Medulla oblongata (tissue), 1 donor: ENCODE data around the gene USP35.
"Not testable (repeated sequence)": the region's sequence is repeated elsewhere in the genome, so short reads cannot be mapped to it uniquely, and the experiment has no call there.

ENCODE experiments used
- DNase-seq: peaks from one replicate; pipeline ENCODE4 v3.0.0-alpha.2; 2015; ENCODE audit errors: extremely low spot score

The USP35 gene

DNA sequence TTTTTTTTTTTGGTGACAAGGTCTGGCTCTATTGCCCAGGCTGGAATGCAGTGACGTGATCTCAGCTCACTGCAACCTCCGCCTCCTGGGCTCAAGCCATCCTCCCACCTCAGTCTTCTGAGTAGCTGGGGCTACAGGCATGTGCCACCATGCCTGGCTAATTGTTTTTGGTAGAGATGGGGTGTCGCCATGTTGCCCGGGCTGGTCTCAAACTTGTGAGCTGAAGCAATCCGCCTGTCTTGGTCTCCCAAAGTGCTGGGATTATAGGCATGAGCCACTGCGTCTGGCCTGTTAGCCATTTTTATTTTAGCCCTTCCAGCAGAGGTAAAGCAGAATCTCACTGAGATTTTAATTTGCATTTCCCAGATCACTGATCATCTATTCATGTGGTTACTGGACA, 44.3 kb downstream of the USP35 start:
- DNase-seq: not testable (repeated sequence)

DNA sequence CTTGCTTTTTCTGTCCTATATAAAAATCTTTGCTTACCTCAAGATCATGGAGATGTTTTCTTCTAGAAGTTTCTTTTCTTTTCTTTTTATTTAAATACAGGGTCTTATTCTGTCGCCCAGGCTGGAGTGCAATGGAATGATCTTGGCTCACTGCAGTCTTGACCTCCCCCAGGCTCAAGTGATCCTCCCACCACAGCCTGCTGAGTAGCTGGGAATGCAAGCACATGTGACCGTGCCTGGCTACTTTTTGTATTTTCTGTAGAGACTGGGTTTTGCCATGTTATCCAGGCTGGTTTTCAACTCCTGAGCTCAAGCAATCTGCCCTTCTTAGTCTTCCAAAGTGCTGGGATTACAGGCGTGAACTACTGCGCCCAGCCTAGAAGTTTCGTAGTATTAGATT, 45.3 kb downstream of the USP35 start:
- DNase-seq: no peak

DNA sequence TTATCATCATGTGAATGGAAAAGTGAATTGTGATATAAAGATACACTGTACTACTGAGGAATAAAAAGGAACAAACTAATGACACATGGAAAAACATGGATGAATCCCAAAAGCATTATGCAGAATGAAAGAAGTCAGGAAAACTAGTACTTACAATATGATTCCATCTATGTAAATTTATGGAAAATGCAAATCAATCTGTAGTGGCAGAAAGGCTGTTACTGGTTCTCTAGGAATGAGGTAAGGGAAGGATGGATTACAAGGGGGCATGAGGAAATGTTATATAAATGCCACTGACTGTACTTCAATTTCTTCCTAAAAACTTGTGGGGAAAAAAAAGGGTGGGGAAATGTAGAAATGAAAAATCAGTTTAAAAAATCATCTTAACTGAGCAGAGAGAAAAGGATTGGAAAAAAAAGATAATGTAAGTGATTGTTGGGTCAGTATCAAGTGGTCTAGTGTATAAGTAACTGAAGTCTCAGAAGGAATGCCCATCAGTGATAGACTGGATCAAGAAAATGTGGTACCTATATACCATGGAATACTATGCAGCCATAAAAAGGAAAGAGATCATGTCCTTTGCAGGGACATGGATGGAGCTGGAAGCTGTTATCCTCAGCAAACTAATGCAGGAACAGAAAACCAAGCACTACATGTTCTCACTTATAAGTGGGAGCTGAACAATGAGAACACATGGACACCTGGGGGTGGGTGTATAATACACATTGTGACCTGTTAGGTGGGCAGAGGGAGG, 48.8 kb downstream of the USP35 start:
- DNase-seq: no peak

DNA sequence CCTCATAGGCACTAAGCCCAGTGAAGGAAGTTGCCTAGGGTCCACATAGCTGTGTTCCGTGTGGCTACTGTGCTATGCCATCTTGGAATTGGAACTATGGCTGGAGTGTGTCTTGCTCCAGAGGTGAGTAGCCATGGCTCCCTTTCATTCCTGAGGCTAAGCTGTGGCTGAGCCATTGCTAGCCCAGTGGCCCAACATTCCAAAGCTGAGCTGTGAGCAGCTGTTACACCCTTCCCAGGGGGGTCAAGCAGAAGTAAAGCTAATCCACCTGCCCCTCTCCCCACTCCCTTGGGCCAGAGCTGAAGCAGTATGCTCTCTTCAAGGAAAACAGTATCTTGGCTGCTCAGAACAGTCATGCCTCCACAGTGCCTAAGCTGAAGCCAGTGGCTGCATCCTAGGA, 51.1 kb downstream of the USP35 start:
- no peak for DNase-seq

DNA sequence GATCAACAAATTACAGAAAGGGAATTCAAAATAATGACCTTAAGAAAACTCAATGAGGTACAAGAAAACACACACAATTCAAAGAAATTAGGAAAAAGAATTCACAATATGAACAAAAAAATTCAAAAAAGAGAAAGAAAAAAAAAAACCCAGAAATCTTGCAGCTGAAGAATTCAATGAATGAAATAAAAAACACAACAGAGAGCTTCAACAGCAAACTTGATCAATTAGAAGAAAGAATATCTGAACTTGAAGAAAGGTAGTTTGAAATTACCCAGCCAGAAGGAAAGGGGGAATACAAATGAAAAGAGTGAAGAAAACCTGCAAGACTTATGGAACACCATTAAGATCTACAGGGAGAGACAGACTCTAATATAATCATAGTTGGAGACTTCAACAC, 52.8 kb downstream of the USP35 start:
- DNase-seq: no peak

DNA sequence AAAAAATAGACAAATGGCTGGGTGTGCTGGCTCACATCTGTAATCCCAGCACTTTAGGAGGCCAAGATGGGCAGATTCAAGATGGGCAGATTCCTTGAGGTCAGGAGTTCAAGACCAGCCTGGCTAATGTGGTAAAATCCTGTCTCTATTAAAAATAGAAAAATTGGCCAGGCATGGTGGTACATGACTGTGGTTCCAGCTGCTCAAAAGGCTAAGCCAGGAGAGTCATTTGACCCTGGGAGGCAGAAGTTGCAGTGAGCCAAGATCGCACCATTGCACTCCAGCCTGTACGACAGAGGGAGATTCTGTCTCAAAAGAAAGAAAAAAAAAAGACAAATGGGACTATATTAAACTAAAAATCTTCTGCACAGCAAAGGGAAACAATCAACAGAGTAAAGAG, 55.4 kb downstream of the USP35 start:
- no peak for DNase-seq

DNA sequence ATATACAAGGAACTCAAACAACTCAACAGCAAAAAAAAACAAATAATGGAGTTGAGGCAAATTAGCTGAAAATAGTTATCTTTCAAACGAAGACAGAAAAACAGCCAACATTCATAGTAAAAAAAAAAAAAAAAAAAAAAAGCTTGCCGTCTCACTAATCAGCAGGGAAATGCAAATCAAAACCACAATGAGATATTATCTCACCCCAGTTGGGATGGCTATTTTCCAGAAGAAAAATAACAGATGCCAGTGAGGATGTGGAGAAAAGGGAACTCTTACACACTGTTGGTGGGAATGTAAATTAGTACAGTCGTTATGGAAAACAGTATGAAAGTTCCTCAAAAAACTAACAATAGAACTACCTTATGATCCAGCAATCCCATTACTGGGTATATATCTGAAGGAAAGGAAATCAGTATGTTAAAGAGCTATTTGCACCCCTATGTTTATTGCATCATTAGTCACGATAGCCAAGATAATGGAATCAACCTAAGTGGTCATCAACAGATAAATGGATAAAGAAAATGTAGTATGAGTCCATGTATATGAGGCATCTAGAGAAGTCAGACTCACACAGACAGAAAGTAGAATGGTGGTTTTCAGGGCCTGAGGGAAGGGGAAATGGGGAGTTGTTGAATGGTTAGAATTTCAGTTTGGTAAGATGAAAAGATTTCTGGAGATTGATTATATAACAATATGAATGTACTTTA, 56.0 kb downstream of the USP35 start:
- no peak for DNase-seq

DNA sequence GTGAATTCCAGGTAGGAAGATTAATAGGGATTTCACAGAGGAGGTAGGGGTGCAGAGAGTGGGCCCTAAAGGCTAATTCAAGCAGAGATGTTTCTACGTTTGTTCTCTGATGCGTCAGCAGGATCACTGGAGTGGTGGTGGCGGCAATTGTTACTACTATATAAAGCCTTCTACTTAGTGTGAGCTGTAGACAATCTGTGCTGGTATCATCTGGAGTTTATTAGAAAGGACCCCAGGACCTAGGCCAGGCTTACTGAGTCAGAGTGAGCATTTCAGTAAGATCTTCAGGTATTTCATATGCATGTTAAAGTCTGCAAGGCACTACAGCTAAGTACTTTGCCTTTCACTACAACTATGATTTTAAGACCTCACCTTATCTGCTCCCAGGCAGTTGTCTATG, 59.5 kb downstream of the USP35 start:
- DNase-seq: no peak

DNA sequence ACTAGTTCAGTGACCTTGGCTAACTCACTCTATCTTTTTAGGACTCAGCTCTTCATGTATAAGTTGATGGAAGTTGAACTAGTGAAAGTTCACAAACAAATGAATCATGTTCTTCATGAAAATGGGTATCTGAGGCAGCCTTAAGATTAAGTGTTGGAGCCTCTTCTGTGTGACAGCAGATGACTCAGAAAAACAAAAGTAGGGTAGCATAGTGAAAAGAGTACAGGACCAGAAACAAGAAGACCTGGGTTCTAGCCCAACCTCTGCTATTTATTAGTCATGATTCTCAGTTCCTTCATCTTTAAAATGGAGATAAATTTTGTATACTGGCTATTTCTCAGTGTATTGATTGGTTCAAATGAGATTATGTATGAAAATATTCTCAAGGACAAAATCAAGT, 60.2 kb downstream of the USP35 start:
- no peak for DNase-seq

DNA sequence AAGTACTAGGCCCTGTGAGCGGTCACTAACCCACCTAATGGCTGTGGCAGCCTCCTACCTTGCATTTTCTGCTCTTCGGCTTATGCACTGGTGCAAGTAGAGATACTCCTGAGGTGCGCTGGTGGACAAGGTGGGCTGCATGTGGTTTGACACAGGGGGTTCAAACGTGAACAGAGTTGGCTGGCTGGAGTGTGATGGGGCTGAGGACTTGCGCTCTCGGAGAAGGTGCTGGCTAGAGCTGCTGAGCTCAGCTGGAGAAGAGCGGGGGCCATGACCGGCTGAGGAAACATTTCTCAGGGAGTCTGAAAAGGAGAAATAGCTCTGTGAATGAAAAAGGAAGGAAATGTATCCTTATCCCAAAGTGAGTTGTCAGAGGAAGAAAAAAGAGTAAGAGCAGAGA, 61.4 kb downstream of the USP35 start:
- no peak for DNase-seq

DNA sequence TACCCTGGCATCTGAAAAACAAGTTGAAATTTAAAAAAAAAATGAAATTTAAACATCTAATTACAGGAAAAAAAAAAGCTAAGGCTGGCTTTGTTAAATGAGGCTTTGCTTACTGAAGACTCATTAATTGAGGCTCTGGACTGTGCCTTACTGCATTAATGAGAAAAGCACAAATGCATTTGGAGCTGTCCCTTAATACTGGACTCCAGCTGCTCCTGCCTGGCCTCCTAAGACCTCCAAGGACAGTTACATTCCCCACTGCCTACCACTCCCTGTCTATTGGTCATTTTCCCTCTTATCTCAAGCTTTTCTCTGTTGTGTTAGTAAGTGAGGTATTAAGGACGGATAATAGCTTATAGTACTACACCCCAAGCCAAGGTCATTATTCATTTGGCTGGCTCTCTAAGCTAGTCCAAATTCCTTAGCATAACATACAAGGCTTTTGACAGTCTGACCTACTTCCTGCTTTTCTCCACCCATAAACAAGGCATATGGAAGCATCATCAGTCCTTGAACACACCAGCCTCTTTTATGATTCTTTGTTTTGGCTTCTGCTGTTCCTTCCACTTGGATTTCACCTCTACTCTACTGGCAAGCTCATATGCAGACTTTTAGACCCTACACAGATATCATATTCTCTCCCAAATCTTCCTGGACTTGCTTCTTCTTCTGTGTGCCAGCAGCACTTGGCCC, 62.5 kb downstream of the USP35 start:
- DNase-seq: no peak

DNA sequence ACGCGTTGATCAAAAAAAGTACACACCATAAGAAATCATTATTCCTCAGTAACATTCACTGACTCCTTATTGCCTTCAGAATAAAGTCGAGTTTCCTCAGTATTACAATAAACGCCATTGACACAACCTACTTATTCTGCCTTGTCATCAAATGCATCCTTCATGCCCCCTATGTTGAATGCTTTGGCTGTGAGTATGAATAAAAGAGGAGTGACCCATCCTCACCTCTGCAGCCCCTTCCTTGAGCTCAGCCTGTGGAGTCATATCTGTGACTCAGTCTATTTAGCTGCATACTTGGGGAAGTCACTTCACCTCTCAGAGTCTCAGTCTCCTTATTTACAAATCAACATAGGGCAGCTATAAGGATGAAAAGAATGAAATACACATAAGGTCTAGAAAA, 65.1 kb downstream of the USP35 start:
- DNase-seq: no peak

DNA sequence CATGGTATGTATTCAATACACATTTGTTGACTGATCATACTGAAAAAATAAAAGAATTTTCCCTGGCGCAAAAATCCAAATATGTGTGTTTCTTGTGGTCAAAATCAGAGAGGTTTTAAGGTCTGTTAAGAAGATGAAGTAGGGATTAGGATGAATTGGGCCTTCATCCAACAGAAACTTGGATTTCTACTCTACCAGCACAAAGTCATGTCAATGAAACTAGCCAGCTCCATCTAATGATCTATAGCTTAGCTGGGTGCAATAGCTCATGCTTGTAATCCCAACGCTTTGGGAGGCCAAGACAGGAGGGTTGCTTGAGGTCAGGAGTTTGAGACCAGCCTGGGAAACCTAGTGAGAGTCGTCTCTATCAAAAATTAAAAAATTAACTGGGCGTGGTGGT, 65.5 kb downstream of the USP35 start:
- no peak for DNase-seq

DNA sequence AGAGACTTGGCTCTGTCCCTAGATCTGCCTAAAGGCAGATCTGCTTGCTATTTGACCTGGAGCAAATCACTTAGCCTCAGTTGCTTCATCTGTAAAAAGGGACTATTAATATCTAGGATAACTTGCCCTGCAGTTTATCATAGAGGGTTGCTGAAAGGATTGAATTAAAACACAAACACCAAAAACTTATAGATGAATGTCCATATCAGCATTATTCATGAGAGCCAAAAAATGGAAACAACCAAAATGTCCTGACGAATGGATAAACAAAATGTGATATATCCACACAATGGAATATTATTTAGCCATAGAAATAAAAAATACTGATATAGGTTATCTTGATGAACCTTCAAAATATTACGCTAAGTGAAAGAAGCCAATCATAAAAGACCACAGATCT, 67.2 kb downstream of the USP35 start:
- DNase-seq: no peak

DNA sequence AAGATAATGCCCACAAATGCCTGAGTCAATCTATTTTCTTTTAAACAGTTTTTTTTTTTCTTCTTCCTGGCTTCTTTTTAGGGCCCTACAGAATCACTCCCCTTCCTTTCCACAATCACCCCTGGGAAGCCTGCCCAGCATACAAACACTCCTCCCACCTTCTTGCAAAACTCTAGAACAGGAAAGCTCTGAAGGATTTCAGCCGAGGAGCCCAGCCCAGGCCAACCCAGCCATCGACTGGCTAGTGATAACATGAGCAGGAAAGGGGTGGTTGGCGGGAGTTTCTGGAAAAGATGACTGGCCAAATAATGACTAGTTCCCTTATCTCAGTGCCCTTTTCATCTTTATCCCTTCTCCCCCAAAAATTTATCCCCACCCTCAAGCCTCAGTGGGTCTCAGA, 68.2 kb downstream of the USP35 start:
- peak; percentile 64 for DNase-seq

DNA sequence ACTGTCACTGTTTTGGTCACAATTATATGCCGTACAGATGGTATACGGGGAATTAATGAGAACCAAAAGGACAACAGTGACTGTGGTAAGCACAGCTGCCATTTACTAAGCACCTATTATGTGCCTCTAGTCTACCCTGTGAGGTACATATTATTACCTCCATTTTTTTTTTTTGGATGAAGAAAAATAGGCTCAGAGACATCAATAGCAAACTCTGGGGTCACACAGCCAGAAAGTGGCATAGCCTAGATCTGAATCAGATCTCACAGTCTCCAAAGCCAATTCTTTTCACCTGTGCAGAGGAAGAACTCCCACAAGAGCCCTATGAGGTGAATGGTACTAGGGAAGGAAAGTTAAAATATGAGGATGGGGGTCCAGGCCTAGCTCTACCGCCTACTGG, 68.9 kb downstream of the USP35 start:
- no peak for DNase-seq

DNA sequence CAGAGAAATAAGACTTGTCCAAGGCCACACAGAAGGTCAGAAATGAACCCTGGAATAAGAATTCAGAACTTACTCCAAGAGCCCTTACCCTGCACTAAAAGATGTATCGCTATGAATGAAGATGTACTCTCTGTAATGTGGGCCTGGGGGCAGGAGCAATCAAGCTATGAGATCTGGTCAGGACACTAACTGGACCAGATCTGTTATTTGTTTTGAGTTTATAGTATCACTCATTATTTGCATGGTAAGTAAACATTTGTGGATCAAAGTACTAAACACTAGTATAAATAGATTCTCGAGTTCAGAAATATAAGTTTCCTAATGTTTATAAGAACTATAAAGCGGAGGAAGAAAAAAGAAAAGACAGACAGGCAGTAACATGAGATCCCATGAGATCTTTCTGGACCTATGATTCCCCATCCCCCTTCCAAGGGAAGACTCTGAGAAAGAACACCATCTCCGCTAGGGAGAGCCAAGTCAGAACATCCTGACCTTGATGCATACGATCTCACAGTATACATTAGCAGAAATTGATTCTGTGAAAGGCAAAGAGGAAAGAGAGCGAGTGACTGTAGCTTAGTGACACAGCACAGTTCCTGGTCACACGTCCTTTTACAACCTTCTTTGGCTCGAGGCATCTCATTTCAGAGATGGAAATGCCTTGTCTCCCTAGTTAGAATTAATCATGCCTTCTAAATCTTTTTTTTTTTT, 71.2 kb downstream of the USP35 start:
- no peak for DNase-seq

DNA sequence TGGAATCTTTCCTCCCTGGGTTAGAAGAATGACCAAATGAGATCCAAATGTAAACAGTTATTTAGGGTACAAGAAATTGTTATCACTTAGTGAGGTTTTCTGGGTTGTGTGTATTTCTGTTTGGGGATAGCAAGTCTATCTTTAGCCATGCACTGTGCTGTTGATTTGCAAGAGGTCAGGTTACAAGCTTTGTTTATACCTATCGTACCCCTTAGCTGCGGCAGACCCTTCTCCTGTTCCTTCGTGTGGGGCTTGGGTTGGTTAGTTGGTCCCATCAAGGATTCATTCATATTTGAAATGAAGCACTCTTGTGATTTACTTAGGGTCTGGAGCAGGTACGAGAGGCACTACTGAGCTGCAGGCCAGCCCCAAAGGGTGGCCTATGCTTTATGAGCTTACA, 72.6 kb downstream of the USP35 start:
- DNase-seq: no peak

DNA sequence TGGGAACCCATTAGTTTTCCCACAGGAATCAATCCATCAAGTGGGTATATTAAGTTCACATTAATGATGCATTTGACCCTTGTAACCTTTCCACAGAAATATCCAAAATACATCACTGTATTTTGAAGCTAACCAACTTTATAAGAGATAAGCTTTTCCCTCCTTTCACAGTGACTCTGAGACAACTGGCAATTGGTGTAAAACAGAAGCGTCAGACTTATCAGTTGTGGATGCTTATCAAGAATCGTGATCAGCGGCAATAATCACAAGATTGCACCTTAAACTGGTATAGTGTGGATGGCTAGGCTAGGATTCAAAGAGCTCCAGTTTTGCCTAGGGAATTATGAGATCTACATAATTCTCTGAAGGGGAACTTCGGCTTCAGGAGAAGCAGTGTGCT, 73.1 kb downstream of the USP35 start:
- no peak for DNase-seq

DNA sequence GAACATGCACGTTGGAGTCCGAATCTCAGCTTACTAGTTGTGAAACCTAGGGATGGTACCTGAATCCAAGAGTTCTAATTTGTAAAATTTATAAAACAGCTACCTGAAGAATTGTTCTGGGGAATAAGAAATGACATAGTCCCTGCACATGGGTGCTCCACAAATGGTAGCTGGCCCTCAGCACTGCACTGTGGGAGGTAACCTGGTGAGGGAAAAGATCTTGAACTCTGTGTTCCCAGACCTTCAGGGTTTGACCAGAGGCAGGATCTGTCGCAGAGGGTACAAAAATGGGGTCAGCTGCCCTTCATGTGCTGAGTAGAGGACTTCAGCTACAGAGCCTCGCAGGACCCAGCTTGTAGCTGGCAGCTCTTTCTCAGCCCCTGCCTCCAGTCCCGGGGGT, 73.5 kb downstream of the USP35 start:
- DNase-seq: no peak

DNA sequence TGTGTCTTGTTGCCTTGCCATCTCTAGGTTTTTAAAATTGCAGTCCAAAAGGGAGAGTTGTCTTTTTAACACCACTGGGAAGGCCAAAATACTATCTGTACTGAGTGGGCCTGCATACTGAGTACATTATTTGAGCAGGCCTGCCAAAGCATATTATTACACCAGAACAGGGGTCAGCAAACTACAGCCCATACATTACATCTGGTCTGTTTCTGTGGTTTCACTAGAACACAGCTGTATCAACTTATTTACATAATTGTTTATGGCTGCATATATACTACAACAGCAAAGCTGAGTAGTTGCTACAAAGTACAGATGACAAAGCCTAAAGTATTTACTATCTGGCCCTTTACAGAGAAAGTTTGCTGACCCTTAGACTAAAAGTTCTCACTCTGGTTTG, 74.0 kb downstream of the USP35 start:
- DNase-seq: no peak
